Kidney (tissue), 14 donors: ENCODE results near the gene PLET1. TPM values are rescaled to one million over a fixed set of nuclear protein-coding genes. Genes with fewer than 3 reads are reported as not detected.

ENCODE experiments used
- DNase-seq, 5 donors: peaks; one replicate each; pipeline ENCODE4 v3.0.0-alpha.2; 2013 to 2020
- FAIRE-seq: peaks from 2 replicates; lab custom pipeline; 2012; peaks lifted over from hg19 to GRCh38; lab: Jason Lieb, UNC
- H3K27ac ChIP-seq, 2 donors: one replicate each; pipeline ENCODE4 v1.7.0; 2013; ENCODE audit warnings: low read depth in 2 of 2, low read length in 2 of 2, inconsistent platforms in 1 of 2
- H3K27me3 ChIP-seq: one replicate; pipeline ENCODE4 v1.7.1; 2013; ENCODE audit warnings: low read length, inconsistent platforms; ENCODE audit not compliant: control insufficient read depth, insufficient read depth
- H3K36me3 ChIP-seq, 3 donors: one replicate each; pipeline versions ENCODE4 v1.7.0 to v1.7.1; 2013; ENCODE audit warnings: low read length in 3 of 3, control low read depth in 1 of 3, inconsistent platforms in 1 of 3; ENCODE audit not compliant: insufficient read depth in 3 of 3, control insufficient read depth in 2 of 3
- H3K4me1 ChIP-seq, 3 donors: one replicate each; pipeline versions ENCODE4 v1.7.0 to v1.7.1; 2013; ENCODE audit warnings: low read length in 3 of 3, inconsistent platforms in 1 of 3, low read depth in 1 of 3; ENCODE audit not compliant: control insufficient read depth in 2 of 3, insufficient read depth in 2 of 3
- H3K4me3 ChIP-seq, 3 donors: one replicate each; pipeline versions ENCODE4 v1.7.0 to v1.8.1; 2013; ENCODE audit warnings: low read length in 3 of 3, control low read depth in 1 of 3, inconsistent platforms in 1 of 3
- H3K9ac ChIP-seq, 3 donors: one replicate each; pipeline versions ENCODE4 v1.7.0 to v1.7.1; 2013; ENCODE audit warnings: low read length in 3 of 3, control low read depth in 1 of 3, inconsistent platforms in 1 of 3
- H3K9me3 ChIP-seq, 3 donors: one replicate each; pipeline versions ENCODE4 v1.7.0 to v1.7.1; 2013; ENCODE audit warnings: low read length in 3 of 3, control low read depth in 1 of 3, inconsistent platforms in 1 of 3; ENCODE audit not compliant: control insufficient read depth in 2 of 3, insufficient read depth in 1 of 3
- intact Hi-C: fragments of 100-400 bp; cut with DNase I; formaldehyde crosslinking; loops from one replicate; pipeline ENCODE4 v1.11.1; 2022
- polyA plus RNA-seq: library from polyadenylated mRNA; stranded (reverse); fragments of 350-450 nt; fragmentation: Illumina TruSeq; extraction: RNeasy Lipid Tissue Mini Kit (QIAGEN cat#74804); gene quantifications from one replicate; pipeline ENCODE4 v1.2.3, GENCODE V29; 2014; ENCODE audit warnings: low read depth, low replicate concordance; ENCODE audit not compliant: insufficient read depth
- total RNA-seq: library from RNA; stranded (reverse); fragmentation: NEBNext Ultra II Directional; extraction: Animal tissue kit (Norgen Biotek cat#: 25700); gene quantifications from one replicate; pipeline ENCODE4 v1.2.1, GENCODE V29; 2021
- TF ChIP-seq, protein P1 (sequence below): IDR thresholded peaks from 3 replicates; pipeline ENCODE4 v1.5.1; 2012; ENCODE audit warnings: mild to moderate bottlenecking, moderate library complexity, borderline replicate concordance; ENCODE audit not compliant: insufficient read depth; ENCODE audit errors: extremely low read depth
- donor health status: control.
- donor health status: control.
- donor health status: control.
- donor health status: control.
- donor health status: control.
- donor health status: DM: yes; HTN: yes; CAD: no.
- donor health status: Normal renal cell carcinoma (clear cell type).

Gene PLET1
- total and polyA plus RNA-seq, 2 donors from 2014 or later, result not detected

DNA sequence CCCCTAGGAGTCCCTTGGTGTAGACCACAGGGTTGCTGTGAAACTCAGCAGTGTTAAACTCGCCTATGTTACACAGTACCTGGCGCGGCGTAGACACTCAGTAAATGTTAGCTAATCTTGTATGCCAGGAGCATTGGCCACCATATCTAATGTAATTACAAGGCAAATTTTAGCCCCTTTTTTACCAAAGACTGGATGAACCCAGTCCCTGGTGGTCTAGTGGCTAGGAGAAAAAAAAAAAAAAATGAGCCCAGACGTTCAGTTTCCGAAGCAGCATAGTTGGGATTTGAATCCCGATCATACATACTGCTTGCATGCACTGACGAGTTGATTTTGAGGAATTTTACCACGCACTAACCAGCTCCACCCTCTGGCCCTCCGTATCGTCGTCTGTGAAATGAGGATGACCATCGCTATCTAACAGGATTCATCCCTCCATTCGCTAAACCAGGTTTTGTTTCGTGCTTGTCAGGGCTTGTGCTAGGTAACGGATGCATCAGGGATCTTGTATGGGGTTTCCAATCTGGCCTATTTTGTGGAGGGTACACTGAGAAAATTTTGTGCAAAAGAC lies 33.7 kb downstream of the PLET1 start:
- DNase-seq (peak in 1 of 5 donors; percentile 72), FAIRE-seq (no peak)
- H3K36me3 ChIP-seq, result peaks cover 0 to 10% (median 9%) of the 10 kb centered on the region in 3 donors
- no peaks in the 10 kb centered on the region for H3K9me3 ChIP-seq
- no peaks in the 10 kb centered on the region for H3K27me3 ChIP-seq
- H3K27ac ChIP-seq, result peak overlapping the region; percentile 97 to 99
- H3K4me1 ChIP-seq, result peaks cover 0 to 5% (median 3%) of the 10 kb centered on the region in 3 donors
- H3K4me3 ChIP-seq, result peak overlapping the region; percentile 83 to 98 (median 96)
- peak overlapping the region; percentile 59 to 94 (median 93) for H3K9ac ChIP-seq
- intact Hi-C loops, result no loop called here
- TF ChIP-seq, protein P1, sequence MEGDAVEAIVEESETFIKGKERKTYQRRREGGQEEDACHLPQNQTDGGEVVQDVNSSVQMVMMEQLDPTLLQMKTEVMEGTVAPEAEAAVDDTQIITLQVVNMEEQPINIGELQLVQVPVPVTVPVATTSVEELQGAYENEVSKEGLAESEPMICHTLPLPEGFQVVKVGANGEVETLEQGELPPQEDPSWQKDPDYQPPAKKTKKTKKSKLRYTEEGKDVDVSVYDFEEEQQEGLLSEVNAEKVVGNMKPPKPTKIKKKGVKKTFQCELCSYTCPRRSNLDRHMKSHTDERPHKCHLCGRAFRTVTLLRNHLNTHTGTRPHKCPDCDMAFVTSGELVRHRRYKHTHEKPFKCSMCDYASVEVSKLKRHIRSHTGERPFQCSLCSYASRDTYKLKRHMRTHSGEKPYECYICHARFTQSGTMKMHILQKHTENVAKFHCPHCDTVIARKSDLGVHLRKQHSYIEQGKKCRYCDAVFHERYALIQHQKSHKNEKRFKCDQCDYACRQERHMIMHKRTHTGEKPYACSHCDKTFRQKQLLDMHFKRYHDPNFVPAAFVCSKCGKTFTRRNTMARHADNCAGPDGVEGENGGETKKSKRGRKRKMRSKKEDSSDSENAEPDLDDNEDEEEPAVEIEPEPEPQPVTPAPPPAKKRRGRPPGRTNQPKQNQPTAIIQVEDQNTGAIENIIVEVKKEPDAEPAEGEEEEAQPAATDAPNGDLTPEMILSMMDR, result no peak

DNA sequence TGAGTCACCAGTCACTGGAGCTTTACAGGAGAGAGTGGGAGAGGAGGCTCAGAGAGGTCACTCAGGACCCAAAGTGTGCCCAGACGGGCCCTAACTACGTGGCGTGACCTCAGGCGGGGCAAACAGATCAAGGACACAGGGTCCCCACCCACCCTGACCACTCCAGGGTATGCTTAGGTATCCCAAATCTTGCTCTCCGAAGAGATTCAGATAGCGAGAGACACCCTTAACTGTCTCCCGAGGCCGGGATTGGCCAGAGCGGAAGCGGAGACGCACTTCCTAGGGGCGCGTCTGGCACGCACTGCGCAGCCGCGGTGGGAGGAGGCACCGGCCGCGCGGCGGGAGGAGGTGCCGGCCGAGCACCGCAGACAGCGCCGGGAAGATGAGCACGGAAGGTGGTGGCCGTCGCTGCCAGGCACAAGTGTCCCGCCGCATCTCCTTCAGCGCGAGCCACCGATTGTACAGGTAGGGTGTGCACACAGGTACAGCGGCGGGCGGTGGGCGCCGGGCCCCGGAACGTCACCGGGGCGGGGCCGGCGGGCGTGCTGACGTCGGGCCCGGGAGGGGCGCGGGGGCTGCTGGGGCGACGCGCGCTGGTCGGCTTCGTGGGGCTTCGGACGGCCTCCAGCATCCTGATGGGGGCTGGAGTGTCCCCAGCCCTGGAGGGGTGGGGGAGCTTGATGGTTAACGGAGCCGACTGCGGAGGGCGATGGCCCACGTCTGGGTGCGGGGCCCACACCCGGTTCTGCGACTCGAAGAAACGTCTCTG lies 34.4 kb downstream of the PLET1 start, which contains the start of gene PTS:
Gene PTS (plus strand): TSS at position 367 of the 769 bp plus-strand sequence. CDS start 16 bp downstream, at position 383.
- no peaks in the 10 kb centered on the region for H3K9me3 ChIP-seq
- FAIRE-seq (no peak), DNase-seq (peak; percentile 85 to 97 (median 95))
- H3K4me1 ChIP-seq, result peaks cover 0 to 5% (median 4%) of the 10 kb centered on the region in 3 donors
- TF ChIP-seq, protein P1, result no peak
- peak within 1 kb of the TSS; percentile 75 to 94 (median 94) for H3K9ac ChIP-seq
- intact Hi-C loops, result no loop called here
- H3K4me3 ChIP-seq, result peak within 1 kb of the TSS; percentile 83 to 98 (median 96)
- no peaks in the 10 kb centered on the region for H3K27me3 ChIP-seq
- peaks cover 0 to 10% (median 9%) of the 10 kb centered on the region in 3 donors for H3K36me3 ChIP-seq
- peak within 1 kb of the TSS; percentile 97 to 99 for H3K27ac ChIP-seq

DNA sequence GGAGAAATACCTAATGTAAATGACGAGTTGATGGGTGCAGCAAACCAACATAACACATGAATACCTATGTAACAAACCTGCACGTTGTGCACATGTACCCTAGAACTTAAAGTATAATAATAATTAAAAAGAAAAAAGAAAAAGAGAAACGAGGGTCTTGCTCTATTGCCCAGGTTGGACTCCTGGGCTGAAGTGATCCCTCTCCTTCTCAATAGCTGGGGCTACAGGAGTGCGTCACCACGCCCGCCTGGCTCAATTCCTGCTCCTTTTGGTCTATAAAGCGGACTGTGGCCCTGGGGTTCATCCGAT lies 35.0 kb downstream of the PLET1 start:
- intact Hi-C loops, result no loop called here
- FAIRE-seq (no peak), DNase-seq (no peak)
- Histone ChIP-seq H3K4me1 (peaks cover 0 to 7% (median 5%) of the 10 kb centered on the region in 3 donors), H3K9me3 (no peaks in the 10 kb centered on the region), H3K4me3 (peak overlapping the region; percentile 83 to 98 (median 96)), H3K9ac (peak overlapping the region; percentile 75 to 94 (median 94)), H3K27me3 (no peaks in the 10 kb centered on the region), H3K27ac (peak overlapping the region; percentile 97 to 99), H3K36me3 (peaks cover 0 to 10% (median 8%) of the 10 kb centered on the region in 3 donors)
- TF ChIP-seq, protein P1, result no peak
